OCI-LY7 (cell line): ENCODE results near the gene ANKH. TPM values are rescaled to one million over a fixed set of nuclear protein-coding genes. Genes with fewer than 3 reads are reported as not detected.
A peak's percentile ranks its signal among the peaks of the same experiment; 100 is the strongest.

Experiments
- BruUV-seq: library from RNA; stranded (reverse); fragments of 400-500 nt; replicated peaks from 2 replicates; lab custom pipeline; 2021; lab: Mats Ljungman, UMichigan
- CTCF ChIA-PET: fragments of 300-600 bp; sonication (Branson Sonifier 250); formaldehyde crosslinking; loops from one replicate; lab custom pipeline; 2022; ENCODE audit warnings: antibody characterized with exemption; ENCODE audit not compliant: unreplicated experiment; lab: Charles Lee
- POLR2A ChIA-PET: fragments of 300-600 bp; sonication (Branson Sonifier 250); formaldehyde crosslinking; loops from one replicate; lab custom pipeline; 2022; ENCODE audit warnings: antibody characterized with exemption; lab: Charles Lee
- DNase-seq: peaks from one replicate; pipeline ENCODE4 v3.0.0-alpha.2; 2015; ENCODE audit warnings: low spot score
- H2AFZ ChIP-seq: fragments of 200-600 bp; sonication (generic), shearing (Covaris generic); 2 replicates; pipeline ENCODE4 v1.6.1; 2014; ENCODE audit warnings: mild to moderate bottlenecking, antibody characterized with exemption, low read length, moderate library complexity
- H3K27ac ChIP-seq: fragments of 200-600 bp; sonication (generic); 2 replicates; pipeline ENCODE4 v1.5.1; 2014; ENCODE audit warnings: mixed run types, low read depth, mild to moderate bottlenecking, moderate library complexity, low read length, inconsistent platforms; ENCODE audit not compliant: poor library complexity, severe bottlenecking
- H3K36me3 ChIP-seq: fragments of 200-600 bp; sonication (generic); 2 replicates; pipeline ENCODE4 v1.6.1; 2014; ENCODE audit warnings: mild to moderate bottlenecking, antibody characterized with exemption, low read length, moderate library complexity, mixed read lengths; ENCODE audit not compliant: insufficient read depth
- H3K4me1 ChIP-seq: fragments of 200-600 bp; sonication (generic); 2 replicates; pipeline ENCODE4 v1.5.1; 2014; ENCODE audit warnings: mild to moderate bottlenecking, low read length; ENCODE audit not compliant: insufficient read depth, poor library complexity, severe bottlenecking
- H3K4me2 ChIP-seq: fragments of 200-600 bp; sonication (generic); 2 replicates; pipeline ENCODE4 v1.6.1; 2014; ENCODE audit warnings: mild to moderate bottlenecking, low read length
- H3K4me3 ChIP-seq: fragments of 200-600 bp; sonication (generic); 2 replicates; pipeline ENCODE4 v1.5.1; 2014; ENCODE audit warnings: mild to moderate bottlenecking, low read depth, low read length; ENCODE audit not compliant: poor library complexity, severe bottlenecking
- H3K79me2 ChIP-seq: fragments of 200-600 bp; sonication (generic); 2 replicates; pipeline ENCODE4 v1.6.1; 2016; ENCODE audit warnings: low read depth, mild to moderate bottlenecking, low read length, moderate library complexity, mixed read lengths; ENCODE audit not compliant: insufficient read depth
- H3K9me2 ChIP-seq: fragments of 200-600 bp; sonication (generic); 2 replicates; pipeline ENCODE4 v1.6.1; 2016; ENCODE audit warnings: mild to moderate bottlenecking, low read length, mixed read lengths; ENCODE audit not compliant: insufficient read depth
- H3K9me3 ChIP-seq: fragments of 200-600 bp; sonication (generic); 2 replicates; pipeline ENCODE4 v1.6.1; 2014; ENCODE audit warnings: mild to moderate bottlenecking, mixed run types, low read length, mixed read lengths
- H4K20me1 ChIP-seq: fragments of 200-600 bp; sonication (generic); 2 replicates; pipeline ENCODE4 v1.6.1; 2014; ENCODE audit warnings: mild to moderate bottlenecking, antibody characterized with exemption, low read length, moderate library complexity, mixed read lengths; ENCODE audit not compliant: insufficient read depth
- CTCF ChIP-seq: fragments of 200-600 bp; sonication (generic); conservative IDR thresholded peaks from 2 replicates; pipeline ENCODE4 v1.5.1; 2014; ENCODE audit warnings: mild to moderate bottlenecking, antibody characterized with exemption, low read length, moderate library complexity, mixed read lengths
- EZH2phosphoT487 ChIP-seq: fragments of 200-600 bp; sonication (generic); IDR thresholded peaks from 2 replicates; pipeline ENCODE4 v1.6.1; 2018; ENCODE audit warnings: low read depth, borderline replicate concordance, mild to moderate bottlenecking, mixed run types, antibody characterized with exemption, low read length, moderate library complexity, mixed read lengths
- intact Hi-C: fragments of 100-400 bp; cut with micrococcal nuclease; formaldehyde crosslinking; loops from one replicate; pipeline ENCODE4 v1.10.0; 2022; ENCODE audit not compliant: unreplicated experiment
- total RNA-seq, 2 experiments: library from RNA; depleted of rRNA in 1 of 2; stranded (reverse); fragments of >200 nt in 1 of 2; shearing (Covaris generic) in 1 of 2; gene quantifications; 2 replicates each; pipeline ENCODE4 v1.2.3, GENCODE V29; 2014 to 2022

Gene ANKH
- total RNA-seq, 2 experiments from 2014 or later: 23.1 to 80.4 TPM

GRCh38 chr5:14672484-14673394 is 198.8 kb downstream of the ANKH start:
- intact Hi-C loops: no loop called here
- H2AFZ ChIP-seq: no peak overlapping the region
- peaks cover 55% of the 10 kb centered on the region for H3K36me3 ChIP-seq
- DNase-seq: no peak
- no peak for TF ChIP-seq CTCF
- TF ChIP-seq EZH2phosphoT487: no peak
- CTCF ChIA-PET: no interaction called here
- peaks cover 34% of the 10 kb centered on the region for H4K20me1 ChIP-seq
- no peak overlapping the region for H3K27ac ChIP-seq
- peaks cover 100% of the 10 kb centered on the region for H3K79me2 ChIP-seq
- no TSS peak for BruUV-seq
- H3K4me1 ChIP-seq: peaks cover 90% of the 10 kb centered on the region
- no peaks in the 10 kb centered on the region for H3K9me2 ChIP-seq
- POLR2A ChIA-PET: interaction anchor here (0.5 to 1.4 kb wide), 4 partner anchors 11 to 552 kb away, joined by 3 to 8 read pairs (median 3); no protein-coding TSS in a partner anchor
- peak overlapping the region; percentile 44 for H3K4me2 ChIP-seq
- no peaks in the 10 kb centered on the region for H3K9me3 ChIP-seq
- H3K4me3 ChIP-seq: peak overlapping the region; percentile 7

- TF ChIP-seq EZH2phosphoT487: no peak
- H3K4me1 ChIP-seq: peaks cover 97% of the 10 kb centered on the region
- H3K9me3 ChIP-seq: no peaks in the 10 kb centered on the region
- ChIA-PET POLR2A (interaction anchor here (0.5 to 1.4 kb wide), 6 partner anchors 12 to 551 kb away, joined by 3 to 8 read pairs (median 3); no protein-coding TSS in a partner anchor), CTCF (no interaction called here)
- H3K4me3 ChIP-seq: peak overlapping the region; percentile 24
- no peak for DNase-seq
- no peak overlapping the region for H3K27ac ChIP-seq
- peaks cover 40% of the 10 kb centered on the region for H4K20me1 ChIP-seq
- no TSS peak for BruUV-seq
- H2AFZ ChIP-seq: no peak overlapping the region
- peak overlapping the region; percentile 44 for H3K4me2 ChIP-seq
- H3K36me3 ChIP-seq: peaks cover 55% of the 10 kb centered on the region
- peaks cover 100% of the 10 kb centered on the region for H3K79me2 ChIP-seq
- H3K9me2 ChIP-seq: no peaks in the 10 kb centered on the region
- intact Hi-C loops: no loop called here
These were observed 199.5 kb downstream of the ANKH start for GRCh38 chr5:14672082-14672481.

GRCh38 chr5:14671414-14671813 is 200.2 kb downstream of the ANKH start:
- Histone ChIP-seq H4K20me1 (peaks cover 47% of the 10 kb centered on the region), H3K36me3 (peaks cover 55% of the 10 kb centered on the region), H3K79me2 (peaks cover 100% of the 10 kb centered on the region), H3K27ac (peak overlapping the region; percentile 29), H3K4me2 (peak overlapping the region; percentile 44), H3K9me2 (no peaks in the 10 kb centered on the region), H3K9me3 (no peaks in the 10 kb centered on the region), H2AFZ (no peak overlapping the region), H3K4me1 (peaks cover 100% of the 10 kb centered on the region), H3K4me3 (peak overlapping the region; percentile 24)
- intact Hi-C loops: no loop called here
- TF ChIP-seq EZH2phosphoT487: no peak
- TF ChIP-seq CTCF: no peak
- no peak for DNase-seq
- CTCF ChIA-PET: no interaction called here
- POLR2A ChIA-PET: interaction anchor here (0.7 to 1.3 kb wide), 3 partner anchors 16 to 84 kb away, joined by 3 to 4 read pairs (median 3); no protein-coding TSS in a partner anchor
- no TSS peak for BruUV-seq
